HK-2 (cell line): ENCODE measurements around the gene SOBP.

ENCODE experiments used
- DNase-seq: peaks from one replicate; pipeline ENCODE4 v3.0.0-alpha.2; 2018; ENCODE audit not compliant: unreplicated experiment

SOBP gene

GRCh38 chr6:107689951-107690642, 200.2 kb downstream of the SOBP start:
- DNase-seq = no peak

- no peak for DNase-seq
Observed at GRCh38 chr6:107690643-107691061, 200.7 kb downstream of the SOBP start.

GRCh38 chr6:107691062-107691751, 201.3 kb downstream of the SOBP start:
- no peak for DNase-seq

- no peak for DNase-seq
Observed at GRCh38 chr6:107692351-107692750, 202.4 kb downstream of the SOBP start.

- no peak for DNase-seq
Observed at GRCh38 chr6:107695061-107695720, 205.3 kb downstream of the SOBP start.

GRCh38 chr6:107697682-107698081, 207.8 kb downstream of the SOBP start:
- no peak for DNase-seq

GRCh38 chr6:107698146-107698545, 208.2 kb downstream of the SOBP start:
- peak; percentile 17 for DNase-seq

GRCh38 chr6:107699254-107699653, 209.3 kb downstream of the SOBP start:
- DNase-seq = no peak

GRCh38 chr6:107699697-107700325, 209.9 kb downstream of the SOBP start:
- DNase-seq = no peak

GRCh38 chr6:107703606-107704005, 213.7 kb downstream of the SOBP start:
- no peak for DNase-seq

GRCh38 chr6:107704347-107705013, 214.6 kb downstream of the SOBP start:
- DNase-seq = peak; percentile 14

- no peak for DNase-seq
Observed at GRCh38 chr6:107706516-107707115, 216.7 kb downstream of the SOBP start.

GRCh38 chr6:107707346-107708275, 217.7 kb downstream of the SOBP start:
- DNase-seq = no peak

- DNase-seq = no peak
Observed at GRCh38 chr6:107708435-107708834, 218.5 kb downstream of the SOBP start.

- DNase-seq = no peak
Observed at GRCh38 chr6:107709341-107709740, 219.4 kb downstream of the SOBP start.
